Loucy (cell line): ENCODE measurements around the gene CCL1.

ENCODE experiments used
- H2AFZ ChIP-seq: fragments of 200-600 bp; sonication (generic); 2 replicates; pipeline ENCODE4 v1.6.0; 2016; ENCODE audit warnings: antibody characterized with exemption, mild to moderate bottlenecking, low read length, moderate library complexity
- H3F3A ChIP-seq: fragments of 200-600 bp; 2 replicates; pipeline ENCODE4 v1.6.0; 2016; ENCODE audit warnings: antibody characterized with exemption, low read depth, mild to moderate bottlenecking
- H3K27me3 ChIP-seq: fragments of 200-600 bp; sonication (generic); 2 replicates; pipeline ENCODE4 v1.6.1; 2014; ENCODE audit warnings: low read length, mild to moderate bottlenecking; ENCODE audit not compliant: insufficient read depth, poor library complexity, severe bottlenecking
- H3K36me3 ChIP-seq: fragments of 200-600 bp; sonication (generic); 2 replicates; pipeline ENCODE4 v1.6.1; 2016; ENCODE audit warnings: low read length; ENCODE audit not compliant: insufficient read depth
- H3K4me1 ChIP-seq: fragments of 200-600 bp; sonication (generic); 2 replicates; pipeline ENCODE4 v1.5.1; 2014; ENCODE audit warnings: low read length, mild to moderate bottlenecking; ENCODE audit not compliant: insufficient read depth, poor library complexity, severe bottlenecking
- H3K4me2 ChIP-seq: fragments of 200-600 bp; sonication (generic); 2 replicates; pipeline ENCODE4 v1.6.0; 2014; ENCODE audit warnings: antibody characterized with exemption, low read length, low read depth, mild to moderate bottlenecking; ENCODE audit not compliant: poor library complexity, severe bottlenecking
- H3K4me3 ChIP-seq: fragments of 200-600 bp; sonication (generic); 2 replicates; pipeline ENCODE4 v1.5.1; 2014; ENCODE audit warnings: low read length, mild to moderate bottlenecking, mixed read lengths; ENCODE audit not compliant: poor library complexity, severe bottlenecking
- H3K79me2 ChIP-seq: fragments of 200-600 bp; sonication (generic); 2 replicates; pipeline ENCODE4 v1.6.1; 2014; ENCODE audit warnings: low read length; ENCODE audit not compliant: insufficient read depth
- H3K9ac ChIP-seq: fragments of 200-600 bp; sonication (generic); 2 replicates; pipeline ENCODE4 v1.6.0; 2014; ENCODE audit warnings: mild to moderate bottlenecking, low read depth, low read length, moderate library complexity; ENCODE audit not compliant: poor library complexity, severe bottlenecking
- H3K9me2 ChIP-seq: fragments of 200-600 bp; sonication (generic); replicated peaks from 2 replicates; pipeline ENCODE4 v1.6.1; 2016; ENCODE audit warnings: low read depth, low read length, mixed read lengths
- H3K9me3 ChIP-seq: fragments of 200-600 bp; sonication (generic); 2 replicates; pipeline ENCODE4 v1.6.1; 2014; ENCODE audit warnings: mild to moderate bottlenecking, antibody characterized with exemption, low read length, low read depth; ENCODE audit not compliant: insufficient read depth
- H4K20me1 ChIP-seq: fragments of 200-600 bp; sonication (generic); 2 replicates; pipeline ENCODE4 v1.6.0; 2014; ENCODE audit warnings: antibody characterized with exemption, low read length, mild to moderate bottlenecking; ENCODE audit not compliant: insufficient read depth, poor library complexity, severe bottlenecking
- CTCF ChIP-seq: fragments of 200-600 bp; sonication (generic); conservative IDR thresholded peaks from 2 replicates; pipeline ENCODE4 v1.5.1; 2014; ENCODE audit warnings: mild to moderate bottlenecking, antibody characterized with exemption, low read length
- EZH2phosphoT487 ChIP-seq: fragments of 200-600 bp; IDR thresholded peaks from 2 replicates; pipeline ENCODE4 v1.6.1; 2018; ENCODE audit warnings: antibody characterized with exemption, mild to moderate bottlenecking, moderate library complexity, borderline replicate concordance

CCL1 gene

GRCh38 chr17:34377078-34377823 is 14.2 kb upstream of the CCL1 start:
- no peak for TF ChIP-seq CTCF
- no peak for TF ChIP-seq EZH2phosphoT487
- H3K9ac ChIP-seq = no peak overlapping the region
- no peak overlapping the region for H3K4me2 ChIP-seq
- H3K9me2 ChIP-seq = no peaks in the 10 kb centered on the region
- no peaks in the 10 kb centered on the region for H3K36me3 ChIP-seq
- H3K79me2 ChIP-seq = no peaks in the 10 kb centered on the region
- H2AFZ ChIP-seq = no peak overlapping the region; the same call in 1 of the 2 replicates
- H4K20me1 ChIP-seq = no peaks in the 10 kb centered on the region
- no peaks in the 10 kb centered on the region for H3K27me3 ChIP-seq
- H3K4me1 ChIP-seq = peaks cover 35% of the 10 kb centered on the region
- H3F3A ChIP-seq = no peaks in the 10 kb centered on the region
- H3K9me3 ChIP-seq = no peaks in the 10 kb centered on the region
- no peak overlapping the region for H3K4me3 ChIP-seq

GRCh38 chr17:34375426-34375997 is 12.5 kb upstream of the CCL1 start:
- no peaks in the 10 kb centered on the region for H3K9me2 ChIP-seq
- TF ChIP-seq EZH2phosphoT487 (no peak), CTCF (no peak)
- no peaks in the 10 kb centered on the region for H3K36me3 ChIP-seq
- no peak overlapping the region for H3K4me2 ChIP-seq
- no peaks in the 10 kb centered on the region for H3K27me3 ChIP-seq
- no peak overlapping the region for H2AFZ ChIP-seq
- H3K9me3 ChIP-seq = no peaks in the 10 kb centered on the region
- H4K20me1 ChIP-seq = no peaks in the 10 kb centered on the region
- peaks cover 47% of the 10 kb centered on the region for H3K4me1 ChIP-seq
- no peak overlapping the region for H3K9ac ChIP-seq
- H3F3A ChIP-seq = 0 out of 2 replicates have a peak, but pooled peaks cover 4% of the 10 kb centered on the region
- H3K79me2 ChIP-seq = no peaks in the 10 kb centered on the region
- H3K4me3 ChIP-seq = no peak overlapping the region

GRCh38 chr17:34374457-34374856 is 11.4 kb upstream of the CCL1 start:
- H3K79me2 ChIP-seq = no peaks in the 10 kb centered on the region
- no peak overlapping the region for H3K4me3 ChIP-seq
- no peaks in the 10 kb centered on the region for H4K20me1 ChIP-seq
- TF ChIP-seq EZH2phosphoT487 = no peak
- no peak for TF ChIP-seq CTCF
- no peak overlapping the region for H2AFZ ChIP-seq
- no peaks in the 10 kb centered on the region for H3K27me3 ChIP-seq
- no peaks in the 10 kb centered on the region for H3K36me3 ChIP-seq
- H3K4me1 ChIP-seq = peaks cover 47% of the 10 kb centered on the region
- no peak overlapping the region for H3K4me2 ChIP-seq
- H3K9ac ChIP-seq = no peak overlapping the region
- no peaks in the 10 kb centered on the region for H3K9me3 ChIP-seq
- 0 out of 2 replicates have a peak, but pooled peaks cover 4% of the 10 kb centered on the region for H3F3A ChIP-seq
- H3K9me2 ChIP-seq = no peaks in the 10 kb centered on the region
